NCI-H526 (cell line): Measurements from ENCODE around the gene LPO.
A peak's percentile ranks its signal among the peaks of the same experiment; 100 is the strongest.

ENCODE experiments used
- DNase-seq, 2 experiments: peaks; one replicate each; lab custom pipeline; 2025; lab: John Stamatoyannopoulos, UW

The LPO gene

DNA sequence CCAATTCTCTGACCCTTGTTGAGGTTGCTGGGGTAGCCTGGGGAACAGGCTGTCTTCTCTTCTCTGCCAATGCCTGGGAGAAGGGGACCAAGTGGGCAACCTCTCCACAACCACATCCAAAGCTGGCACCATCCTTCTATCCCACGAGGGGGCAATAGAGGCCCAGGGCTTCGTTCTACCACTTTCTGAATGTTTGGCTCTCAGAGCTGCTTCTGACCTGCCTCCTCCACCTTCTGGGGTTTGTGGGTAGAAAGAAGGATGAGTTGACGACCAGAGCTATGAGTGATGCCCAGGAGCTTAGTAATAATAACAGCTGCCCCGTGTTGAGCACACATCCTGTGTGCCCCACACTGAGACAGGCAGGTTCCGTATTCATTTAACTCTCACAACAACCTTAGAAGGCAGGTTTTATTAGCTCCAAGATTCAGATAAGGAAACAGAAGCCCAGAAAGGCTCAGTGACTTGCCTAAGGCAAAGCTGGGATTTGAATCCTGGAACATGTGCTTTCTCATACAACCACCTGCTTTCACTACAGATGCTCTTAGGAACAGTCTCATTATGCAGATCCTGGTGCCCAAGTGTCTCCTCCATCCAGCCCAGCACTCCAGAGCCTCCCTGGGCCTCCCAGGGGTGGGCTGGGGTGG is 79.2 kb downstream of the LPO start:
- DNase-seq = peak; percentile 80 to 88

GRCh38 chr17:58318065-58318481 is 79.7 kb downstream of the LPO start:
- DNase-seq = peak in 1 of 2 experiments; percentile 37
